ENCODE measurements around the gene EIF6. TPM values are rescaled to one million over a fixed set of nuclear protein-coding genes. Genes with fewer than 3 reads are reported as not detected.
A peak's percentile ranks its signal among the peaks of the same experiment; 100 is the strongest.

The EIF6 gene
- total RNA-seq, 2 donors from 2014 or later, result 23.3 to 35.6 TPM

DNA sequence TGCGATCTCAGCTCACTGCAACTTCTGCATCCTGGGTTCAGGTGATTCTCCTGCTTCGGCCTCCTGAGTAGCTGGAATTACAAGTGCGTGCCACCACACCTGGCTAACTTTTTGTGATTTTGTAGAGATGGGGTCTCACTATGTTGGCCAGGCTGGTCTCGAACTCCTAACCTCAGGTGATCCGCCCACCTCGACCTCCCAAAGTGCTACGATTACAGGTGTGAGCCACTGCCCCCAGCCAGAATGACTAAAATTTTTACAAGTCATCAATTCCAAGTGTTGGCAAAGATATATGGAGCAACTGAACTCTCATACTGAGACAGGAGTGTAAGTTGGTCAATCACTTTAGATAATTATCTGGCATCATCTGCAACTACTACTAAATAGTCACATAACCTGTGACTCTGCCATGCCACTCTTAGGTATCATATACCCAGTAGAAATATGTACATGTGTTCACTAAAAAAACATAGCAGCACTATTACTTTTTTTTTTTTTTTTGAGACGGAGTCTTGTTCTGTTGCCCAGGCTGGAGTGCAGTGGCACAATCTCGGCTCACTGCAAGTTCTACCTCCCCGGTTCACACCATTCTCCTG lies 3.0 kb downstream of the EIF6 start:
- peaks cover 29% of the 10 kb centered on the region for H3K4me1 ChIP-seq
- no peak for TF ChIP-seq POLR2A (IDR thresholded peaks at IDR 0.05)
- TF ChIP-seq, protein P1, sequence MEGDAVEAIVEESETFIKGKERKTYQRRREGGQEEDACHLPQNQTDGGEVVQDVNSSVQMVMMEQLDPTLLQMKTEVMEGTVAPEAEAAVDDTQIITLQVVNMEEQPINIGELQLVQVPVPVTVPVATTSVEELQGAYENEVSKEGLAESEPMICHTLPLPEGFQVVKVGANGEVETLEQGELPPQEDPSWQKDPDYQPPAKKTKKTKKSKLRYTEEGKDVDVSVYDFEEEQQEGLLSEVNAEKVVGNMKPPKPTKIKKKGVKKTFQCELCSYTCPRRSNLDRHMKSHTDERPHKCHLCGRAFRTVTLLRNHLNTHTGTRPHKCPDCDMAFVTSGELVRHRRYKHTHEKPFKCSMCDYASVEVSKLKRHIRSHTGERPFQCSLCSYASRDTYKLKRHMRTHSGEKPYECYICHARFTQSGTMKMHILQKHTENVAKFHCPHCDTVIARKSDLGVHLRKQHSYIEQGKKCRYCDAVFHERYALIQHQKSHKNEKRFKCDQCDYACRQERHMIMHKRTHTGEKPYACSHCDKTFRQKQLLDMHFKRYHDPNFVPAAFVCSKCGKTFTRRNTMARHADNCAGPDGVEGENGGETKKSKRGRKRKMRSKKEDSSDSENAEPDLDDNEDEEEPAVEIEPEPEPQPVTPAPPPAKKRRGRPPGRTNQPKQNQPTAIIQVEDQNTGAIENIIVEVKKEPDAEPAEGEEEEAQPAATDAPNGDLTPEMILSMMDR (IDR thresholded peaks at IDR 0.05), result no peak
- no peaks in the 10 kb centered on the region for H3K9me3 ChIP-seq
- no peak overlapping the region for H3K4me3 ChIP-seq
- no peak overlapping the region for H3K27ac ChIP-seq
- no peaks in the 10 kb centered on the region for H3K27me3 ChIP-seq
- intact Hi-C loops (cut with DNase I), result no loop called here
- DNase-seq, result no peak
- WGBS, 2 donors, result 96 to 98% methylated on average over 9 to 10 of the region's 10 CpGs
- peaks cover 6 to 9% of the 10 kb centered on the region in 2 donors for H3K36me3 ChIP-seq (replicated peaks in 1 of 2; ENCODE audit: insufficient read depth in 1 of 2, low read depth in 2 of 2)
- ATAC-seq, result no peak

DNA sequence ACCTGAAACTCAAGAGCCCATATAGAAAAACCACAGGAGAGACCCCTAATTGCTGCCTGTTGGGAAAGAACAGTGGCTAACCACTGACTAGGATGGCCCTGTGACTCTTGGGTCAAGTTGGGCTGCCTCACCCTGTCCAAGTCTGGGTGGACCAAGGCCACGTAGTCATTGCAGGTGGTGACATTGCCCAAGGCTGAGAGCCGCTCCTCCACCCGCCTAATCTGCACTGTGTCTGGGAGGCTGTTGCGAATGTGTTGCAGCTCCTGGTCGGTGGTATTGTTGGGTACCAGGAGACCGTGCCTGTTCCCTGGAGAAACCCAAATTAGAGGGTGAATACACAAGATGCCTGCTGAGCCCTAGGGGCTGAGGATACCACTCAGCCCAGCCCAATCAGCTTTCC lies 4.0 kb downstream of the EIF6 start:
- Histone ChIP-seq H3K27me3 (no peaks in the 10 kb centered on the region), H3K9me3 (no peaks in the 10 kb centered on the region), H3K4me1 (peaks cover 39% of the 10 kb centered on the region), H3K36me3 (replicated peaks in 1 of 2; ENCODE audit: insufficient read depth in 1 of 2, low read depth in 2 of 2) (peaks cover 6 to 9% of the 10 kb centered on the region in 2 donors), H3K27ac (no peak overlapping the region), H3K4me3 (no peak overlapping the region)
- WGBS, 2 donors, result 84 to 92% methylated on average over 5 to 6 of the region's 6 CpGs
- intact Hi-C loops (cut with DNase I), result no loop called here
- no peak for ATAC-seq
- TF ChIP-seq POLR2A (IDR thresholded peaks at IDR 0.05), result no peak
- TF ChIP-seq, protein P1 (IDR thresholded peaks at IDR 0.05), result no peak
- no peak for DNase-seq

DNA sequence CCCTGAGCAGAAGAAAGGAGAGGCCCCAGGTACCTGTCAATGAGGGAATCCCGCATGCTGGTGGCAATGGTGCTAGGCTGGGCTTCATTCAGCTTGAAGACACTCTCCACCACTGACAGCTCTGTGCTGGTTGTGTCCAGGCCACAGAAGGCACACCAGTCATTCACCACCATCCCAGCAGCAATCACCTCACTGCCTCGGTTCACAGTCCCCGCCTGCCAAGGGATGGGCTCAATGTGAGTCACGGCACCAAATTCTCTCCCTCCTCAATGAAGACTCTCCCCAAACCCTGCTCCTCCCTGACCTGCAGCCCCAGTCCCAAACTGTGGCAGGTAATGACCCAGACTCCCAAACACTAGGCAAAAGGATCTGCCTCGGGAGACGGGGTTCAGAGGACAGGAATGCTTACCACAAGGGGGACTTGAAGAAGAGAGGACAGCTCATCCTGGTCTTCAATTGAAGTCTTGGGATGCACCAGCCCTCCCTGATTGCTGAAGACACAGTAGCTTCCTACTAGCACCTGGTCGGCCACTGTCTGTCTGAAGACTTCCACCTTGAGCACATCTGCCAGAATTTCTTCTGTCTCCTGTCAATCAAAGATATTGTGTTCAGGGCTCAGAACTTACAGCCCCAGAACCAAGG lies 4.9 kb downstream of the EIF6 start:
- no peak for ATAC-seq
- TF ChIP-seq POLR2A (IDR thresholded peaks at IDR 0.05), result no peak
- TF ChIP-seq, protein P1 (IDR thresholded peaks at IDR 0.05), result no peak
- intact Hi-C loops (cut with DNase I), result loop anchor here (10.0 kb wide), 1 partner anchor 135 kb away; the partner anchor contains the start of gene EDEM2
- H3K36me3 ChIP-seq (replicated peaks in 1 of 2; ENCODE audit: insufficient read depth in 1 of 2, low read depth in 2 of 2), result peaks cover 6 to 9% of the 10 kb centered on the region in 2 donors
- DNase-seq, result no peak
- peak overlapping the region in 1 of 4 donors; percentile 4 for H3K27ac ChIP-seq
- 95 to 96% methylated on average over 7 of the region's 7 CpGs for whole genome bisulfite sequencing, 2 donors
- no peaks in the 10 kb centered on the region for H3K27me3 ChIP-seq
- no peaks in the 10 kb centered on the region for H3K9me3 ChIP-seq
- no peak overlapping the region for H3K4me3 ChIP-seq
- peaks cover 36% of the 10 kb centered on the region for H3K4me1 ChIP-seq

DNA sequence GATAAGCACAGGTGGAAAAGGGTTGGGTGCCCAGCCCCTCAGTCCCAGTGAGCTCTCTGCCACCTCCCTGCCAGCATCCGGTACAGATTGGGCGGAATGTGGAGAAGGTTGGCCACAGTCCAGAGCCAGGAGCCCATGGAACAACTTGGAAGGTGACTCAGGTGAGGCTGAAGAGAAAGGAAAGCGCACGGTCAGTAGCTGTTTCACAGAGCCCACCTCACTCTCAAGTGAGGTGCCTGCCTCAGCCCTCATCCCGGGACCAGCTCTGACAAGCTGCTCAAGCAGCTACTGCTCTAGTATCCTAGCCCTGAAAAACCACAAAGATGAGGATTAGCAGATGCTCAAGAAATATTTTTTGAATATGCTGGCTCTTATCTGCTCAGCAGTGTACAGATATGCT lies 5.5 kb downstream of the EIF6 start:
- ATAC-seq, result no peak
- H3K27me3 ChIP-seq, result no peaks in the 10 kb centered on the region
- H3K4me3 ChIP-seq, result no peak overlapping the region
- H3K9me3 ChIP-seq, result no peaks in the 10 kb centered on the region
- intact Hi-C loops (cut with DNase I), result loop anchor here (10.0 kb wide), 1 partner anchor 134 kb away; the partner anchor contains the start of gene EDEM2
- peaks cover 6 to 9% of the 10 kb centered on the region in 2 donors for H3K36me3 ChIP-seq (replicated peaks in 1 of 2; ENCODE audit: insufficient read depth in 1 of 2, low read depth in 2 of 2)
- H3K27ac ChIP-seq, result peak overlapping the region in 2 of 4 donors; percentile 83 to 97
- peaks cover 36% of the 10 kb centered on the region for H3K4me1 ChIP-seq
- TF ChIP-seq, protein P1 (IDR thresholded peaks at IDR 0.05), result no peak
- TF ChIP-seq POLR2A (IDR thresholded peaks at IDR 0.05), result no peak
- DNase-seq, result peak in 3 of 4 donors; percentile 21 to 43 (median 23)
- WGBS, 2 donors, result 81 to 83% methylated on average over 3 to 5 of the region's 5 CpGs

Data from body of pancreas (tissue), 4 donors.